Endodermal cell (in vitro differentiated cells): Measurements from ENCODE around the gene VPS11. TPM values are rescaled to one million over a fixed set of nuclear protein-coding genes. Genes with fewer than 3 reads are reported as not detected.

Source experiments
- DNase-seq: peaks from one replicate; pipeline ENCODE4 v3.0.0-alpha.2; 2017
- H3K27ac ChIP-seq: 2 replicates; pipeline ENCODE4 v1.5.1; 2013; ENCODE audit warnings: mild to moderate bottlenecking, low read depth, low read length, moderate library complexity
- H3K27me3 ChIP-seq: 2 replicates; pipeline ENCODE4 v1.6.1; 2013; ENCODE audit warnings: mild to moderate bottlenecking, low read length, moderate library complexity; ENCODE audit not compliant: insufficient read depth, control insufficient read depth, poor library complexity, severe bottlenecking
- H3K36me3 ChIP-seq: 2 replicates; pipeline ENCODE4 v1.7.0; 2013; ENCODE audit warnings: mild to moderate bottlenecking, low read length, moderate library complexity; ENCODE audit not compliant: control insufficient read depth, insufficient read depth
- H3K4me1 ChIP-seq: one replicate; pipeline ENCODE4 v1.7.0; 2013; ENCODE audit warnings: low read length; ENCODE audit not compliant: control insufficient read depth, insufficient read depth
- H3K4me3 ChIP-seq: 2 replicates; pipeline ENCODE4 v1.5.1; 2013; ENCODE audit warnings: mild to moderate bottlenecking, low read length, moderate library complexity
- H3K9ac ChIP-seq: 2 replicates; pipeline ENCODE4 v1.6.1; 2013; ENCODE audit warnings: mild to moderate bottlenecking, low read length, moderate library complexity; ENCODE audit not compliant: poor library complexity, severe bottlenecking; ENCODE audit errors: extremely low read depth
- H3K9me3 ChIP-seq: 2 replicates; pipeline ENCODE4 v1.6.1; 2013; ENCODE audit warnings: mild to moderate bottlenecking, low read length, moderate library complexity; ENCODE audit not compliant: control insufficient read depth
- H3K27ac Mint-ChIP-seq: 2 replicates; pipeline ENCODE4 v1.8.0; 2020; ENCODE audit warnings: mixed read lengths
- H3K27me3 Mint-ChIP-seq: 2 replicates; pipeline ENCODE4 v1.8.0; 2021; ENCODE audit warnings: mild to moderate bottlenecking, mixed read lengths; ENCODE audit not compliant: insufficient read depth
- H3K36me3 Mint-ChIP-seq: 2 replicates; pipeline ENCODE4 v1.8.0; 2020; ENCODE audit warnings: low read depth, mixed read lengths
- H3K4me1 Mint-ChIP-seq: 2 replicates; pipeline ENCODE4 v1.8.0; 2020; ENCODE audit warnings: mixed read lengths
- H3K4me3 Mint-ChIP-seq: 2 replicates; pipeline ENCODE4 v1.8.0; 2020; ENCODE audit warnings: mild to moderate bottlenecking, moderate library complexity, mixed read lengths
- H3K9me3 Mint-ChIP-seq: 2 replicates; pipeline ENCODE4 v1.8.0; 2020; ENCODE audit warnings: mild to moderate bottlenecking, mixed read lengths
- CTCF ChIP-seq: fragments of 200-600 bp; sonication (generic); conservative IDR thresholded peaks from 2 replicates; pipeline ENCODE4 v1.5.0; 2021; ENCODE audit warnings: antibody characterized with exemption, mild to moderate bottlenecking
- WGBS, 2 experiments: methylation state at CpG; one replicate each; pipeline versions ENCODE4 v1.1.5 to v1.1.7; 2013; ENCODE audit warnings: missing lambda C conversion rate in 2 of 2, mixed read lengths in 1 of 2; ENCODE audit not compliant: insufficient coverage in 1 of 2, insufficient read length in 1 of 2; 5-methylcytosine and 5-hydroxymethylcytosine counted together
- long read RNA-seq, 4 experiments: library from polyadenylated mRNA in 2 of 4; library from RNA in 1 of 4; library from capped mRNA in 1 of 4; stranded (forward) in 3 of 4; unstranded in 1 of 4; transcript quantifications; one replicate each; pipeline ENCODE4 v2.0.0, GENCODE V29; 2020 to 2021; ENCODE audit warnings: inconsistent platforms in 1 of 4
- polyA plus RNA-seq, 2 experiments: library from polyadenylated mRNA; stranded (reverse); fragments of 50-300 nt; gene quantifications; one replicate each; pipeline ENCODE4 v1.2.3, GENCODE V29; 2013
- total RNA-seq, 2 donors: library from RNA; stranded (reverse); fragmentation: NEBNext Ultra II Directional in 1 of 2; extraction: Animal tissue kit (Norgen Biotek cat#: 25700) in 1 of 2; gene quantifications; 2 replicates in 1 of 2; 3 replicates in 1 of 2; pipeline ENCODE4 v1.2.1, GENCODE V29; 2021

VPS11 gene
- 10 to 100 TPM; 26.9 to 29.1 TPM for total RNA-seq
- polyA plus RNA-seq (2013, experiment 1 of 2) = 27.6 TPM
- polyA plus RNA-seq (2013, experiment 2 of 2) = 25.2 TPM
- long read RNA-seq, experiment 1, partial matches to known transcripts = 2 of 5 reads
- long read RNA-seq, experiment 1, other reads (novel, unspliced or antisense) = 3 of 5 reads
- long read RNA-seq, experiment 2, transcript VPS11-208 (16 exons, 3,313 nt) = major isoform, 43 of 51 reads
- long read RNA-seq, experiment 2, partial matches to known transcripts = 2 of 51 reads
- long read RNA-seq, experiment 2, other reads (novel, unspliced or antisense) = 5 of 51 reads
- long read RNA-seq, experiment 3, transcript VPS11-208 (16 exons, 3,313 nt) = major isoform, 127 of 168 reads
- long read RNA-seq, experiment 3, partial matches to known transcripts = 13 of 168 reads
- long read RNA-seq, experiment 3, other reads (novel, unspliced or antisense) = 27 of 168 reads
- long read RNA-seq, experiment 4, partial matches to known transcripts = 1 of 1 reads
- long read RNA-seq, experiment 4, other reads (novel, unspliced or antisense) = 0 of 1 reads

- peak within 1 kb of the TSS; percentile 90 for H3K9ac ChIP-seq
- peak within 1 kb of the TSS; percentile 95 for H3K4me3 ChIP-seq
- DNase-seq = peak; percentile 98
- H3K4me1 ChIP-seq = no peaks in the 10 kb centered on the region
- H3K27ac ChIP-seq = peak within 1 kb of the TSS; percentile 57
- Mint-ChIP-seq H3K9me3 (no peaks in the 10 kb centered on the region), H3K4me1 (peaks cover 5% of the 10 kb centered on the region), H3K36me3 (peaks cover 24% of the 10 kb centered on the region), H3K27me3 (no peaks in the 10 kb centered on the region), H3K27ac (peak within 1 kb of the TSS; percentile 98), H3K4me3 (peak within 1 kb of the TSS; percentile 96)
- H3K9me3 ChIP-seq = no peaks in the 10 kb centered on the region
- peaks cover 26% of the 10 kb centered on the region for H3K36me3 ChIP-seq
- H3K27me3 ChIP-seq = no peaks in the 10 kb centered on the region
- no peak for TF ChIP-seq CTCF
- WGBS, 2 experiments = 0 to 1% methylated on average over 33 to 49 of the region's 49 CpGs
Observed at GRCh38 chr11:119067371-119068222, at the start of gene VPS11. Gene VPS11, plus strand, starts transcription at chr11:119067818. Its CDS starts 6 bp downstream, at chr11:119067824.

- H3K27me3 ChIP-seq = no peaks in the 10 kb centered on the region
- WGBS, 2 experiments = 0% methylated on average over 37 to 61 of the region's 63 CpGs
- H3K27ac Mint-ChIP-seq = peak within 1 kb of the TSS; percentile 97
- no peak for TF ChIP-seq CTCF
- DNase-seq = peak; percentile 97
- peaks cover 57% of the 10 kb centered on the region for H3K36me3 ChIP-seq
- peak within 1 kb of the TSS; percentile 100 for H3K4me3 Mint-ChIP-seq
- no peaks in the 10 kb centered on the region for H3K9me3 ChIP-seq
- H3K27me3 Mint-ChIP-seq = no peaks in the 10 kb centered on the region
- H3K36me3 Mint-ChIP-seq = peaks cover 67% of the 10 kb centered on the region
- no peaks in the 10 kb centered on the region for H3K9me3 Mint-ChIP-seq
- H3K4me1 ChIP-seq = peaks cover 6% of the 10 kb centered on the region
- peaks cover 12% of the 10 kb centered on the region for H3K4me1 Mint-ChIP-seq
- H3K27ac ChIP-seq = peak within 1 kb of the TSS; percentile 88
- peak within 1 kb of the TSS; percentile 99 for H3K4me3 ChIP-seq
- H3K9ac ChIP-seq = peak within 1 kb of the TSS; percentile 94
Observed at GRCh38 chr11:119018074-119018938, 49.3 kb upstream of the VPS11 start, which contains the start of the genes RPS25 and TRAPPC4. Gene RPS25, minus strand, starts transcription at chr11:119018343. Its CDS starts 59 bp downstream, at chr11:119018284. Gene TRAPPC4, plus strand, starts transcription at chr11:119018766. Its CDS starts 30 bp downstream, at chr11:119018796.
